GM12891 (cell line): ENCODE data around the gene BCR.

Source experiments
- DNase-seq: peaks from one replicate; pipeline ENCODE4 v3.0.0; 2011; ENCODE audit warnings: low spot score; ENCODE audit not compliant: insufficient read length
- FAIRE-seq: peaks from 2 replicates; lab custom pipeline; 2011; peaks lifted over from hg19 to GRCh38; lab: Jason Lieb, UNC
- PAX5 ChIP-seq: IDR thresholded peaks from 2 replicates; pipeline ENCODE4 v1.6.1; 2011; ENCODE audit warnings: low read length, moderate library complexity, mild to moderate bottlenecking; ENCODE audit not compliant: insufficient read depth, severe bottlenecking
- POLR2A ChIP-seq: IDR thresholded peaks from 2 replicates; pipeline ENCODE4 v1.6.1; 2011; ENCODE audit warnings: low read depth, low read length, control low read depth
- POLR2AphosphoS5 ChIP-seq: IDR thresholded peaks from 2 replicates; pipeline ENCODE4 v1.6.1; 2011; ENCODE audit warnings: low read depth, low read length, control low read depth
- POU2F2 ChIP-seq: IDR thresholded peaks from 2 replicates; pipeline ENCODE4 v1.6.1; 2011; ENCODE audit warnings: low read depth, mild to moderate bottlenecking, control low read depth, low read length, moderate library complexity
- SPI1 ChIP-seq: IDR thresholded peaks from 2 replicates; pipeline ENCODE4 v1.6.1; 2011; ENCODE audit warnings: low read depth, low read length, control low read depth
- TAF1 ChIP-seq: IDR thresholded peaks from 2 replicates; pipeline ENCODE4 v1.6.1; 2011; ENCODE audit warnings: low read depth, low read length, control low read depth

The BCR gene

DNA sequence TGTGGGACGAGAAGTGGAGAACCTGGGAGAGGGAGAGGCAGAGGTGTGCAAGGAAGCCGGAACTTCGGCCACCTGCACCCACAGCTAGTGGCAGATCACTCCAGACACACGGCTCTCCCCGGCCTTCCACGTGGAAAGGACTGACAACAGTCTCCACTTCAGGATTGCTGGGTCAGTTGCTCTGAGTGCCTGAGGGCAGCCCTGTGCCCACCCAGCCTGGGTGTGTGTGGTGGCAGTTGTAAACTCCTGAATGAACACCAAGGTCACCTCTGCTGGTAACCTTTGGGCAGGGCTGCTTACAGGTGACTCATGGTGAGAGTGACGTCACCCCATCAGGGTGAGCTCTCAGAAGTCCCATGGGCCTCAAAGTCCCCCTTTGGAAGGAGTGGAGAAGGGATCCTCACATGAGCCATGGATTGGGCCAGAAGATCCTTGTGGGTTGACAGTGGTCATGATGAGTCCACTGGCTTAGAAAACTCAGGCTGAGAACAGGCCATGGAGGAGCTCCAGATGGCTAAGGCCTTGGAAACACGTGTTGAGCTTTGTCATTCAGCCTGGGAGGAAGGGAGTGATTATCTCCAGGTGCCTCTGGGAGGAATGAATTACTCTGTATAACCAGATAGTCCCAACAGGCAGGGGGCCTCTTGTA is 71.3 kb downstream of the BCR start:
- FAIRE-seq, result no peak
- TF ChIP-seq PAX5, result no peak
- TF ChIP-seq POLR2AphosphoS5, result no peak
- no peak for TF ChIP-seq POU2F2
- TF ChIP-seq POLR2A, result no peak
- no peak for TF ChIP-seq TAF1
- TF ChIP-seq SPI1, result no peak
- no peak for DNase-seq

DNA sequence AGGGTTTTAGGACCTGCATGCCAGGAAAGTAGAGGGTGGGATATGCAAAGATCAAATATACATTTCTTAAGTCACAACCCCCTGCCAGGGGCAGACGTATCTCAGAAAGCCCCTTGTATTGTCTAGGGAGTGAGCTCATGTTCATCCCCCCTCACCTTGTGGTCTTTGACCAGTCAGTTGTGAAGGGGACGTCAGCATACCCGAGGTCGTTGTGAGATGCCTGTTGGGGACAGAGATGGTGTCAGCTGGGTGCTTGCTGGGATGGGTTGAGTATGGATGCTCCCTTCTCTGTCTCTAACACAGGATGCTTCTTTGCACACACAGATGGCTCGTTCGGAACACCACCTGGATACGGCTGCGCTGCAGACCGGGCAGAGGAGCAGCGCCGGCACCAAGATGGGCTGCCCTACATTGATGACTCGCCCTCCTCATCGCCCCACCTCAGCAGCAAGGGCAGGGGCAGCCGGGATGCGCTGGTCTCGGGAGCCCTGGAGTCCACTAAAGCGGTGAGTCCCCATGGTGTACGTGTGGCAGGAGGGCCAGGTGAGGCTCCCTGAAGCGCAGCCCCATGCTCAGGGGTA is 73.3 kb downstream of the BCR start:
- FAIRE-seq, result no peak
- no peak for DNase-seq
- TF ChIP-seq POU2F2, result no peak
- TF ChIP-seq SPI1, result no peak
- no peak for TF ChIP-seq POLR2A
- no peak for TF ChIP-seq PAX5
- TF ChIP-seq POLR2AphosphoS5, result no peak

DNA sequence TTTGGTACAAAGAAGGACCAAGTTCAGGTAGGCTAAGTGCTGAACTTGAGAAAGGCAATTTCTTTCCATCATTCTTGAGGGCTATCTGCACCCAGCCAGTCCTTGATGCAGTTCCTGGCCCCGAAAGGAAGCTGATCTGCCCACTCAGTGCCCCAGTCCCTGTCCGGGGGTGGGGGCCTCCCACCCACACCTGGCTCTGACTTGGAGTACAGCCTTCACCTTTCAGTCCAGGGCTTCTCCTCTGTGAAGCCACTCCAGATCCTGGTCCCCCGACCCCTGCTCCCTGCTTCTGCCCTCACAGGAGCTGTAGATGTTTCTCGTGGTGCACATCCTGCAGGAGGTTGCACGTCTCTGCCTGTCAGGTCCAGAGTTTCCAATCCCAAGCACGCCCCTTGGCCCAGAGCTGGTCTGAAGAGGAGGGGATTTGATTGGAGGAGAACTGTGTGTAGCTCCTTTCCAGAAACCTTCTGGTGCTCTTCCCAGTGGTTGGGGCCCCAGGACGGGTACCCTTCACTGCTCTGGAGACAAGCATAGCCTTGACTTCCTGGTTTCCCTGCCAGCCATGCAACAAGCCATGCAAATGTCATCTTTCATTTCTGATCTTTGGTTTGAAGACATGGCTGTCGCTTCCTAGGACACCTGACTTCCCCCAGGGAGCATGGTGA is 75.3 kb downstream of the BCR start:
- DNase-seq, result no peak
- no peak for FAIRE-seq
- TF ChIP-seq SPI1 (no peak), TAF1 (no peak), POLR2AphosphoS5 (no peak), POLR2A (no peak), POU2F2 (no peak), PAX5 (no peak)

DNA sequence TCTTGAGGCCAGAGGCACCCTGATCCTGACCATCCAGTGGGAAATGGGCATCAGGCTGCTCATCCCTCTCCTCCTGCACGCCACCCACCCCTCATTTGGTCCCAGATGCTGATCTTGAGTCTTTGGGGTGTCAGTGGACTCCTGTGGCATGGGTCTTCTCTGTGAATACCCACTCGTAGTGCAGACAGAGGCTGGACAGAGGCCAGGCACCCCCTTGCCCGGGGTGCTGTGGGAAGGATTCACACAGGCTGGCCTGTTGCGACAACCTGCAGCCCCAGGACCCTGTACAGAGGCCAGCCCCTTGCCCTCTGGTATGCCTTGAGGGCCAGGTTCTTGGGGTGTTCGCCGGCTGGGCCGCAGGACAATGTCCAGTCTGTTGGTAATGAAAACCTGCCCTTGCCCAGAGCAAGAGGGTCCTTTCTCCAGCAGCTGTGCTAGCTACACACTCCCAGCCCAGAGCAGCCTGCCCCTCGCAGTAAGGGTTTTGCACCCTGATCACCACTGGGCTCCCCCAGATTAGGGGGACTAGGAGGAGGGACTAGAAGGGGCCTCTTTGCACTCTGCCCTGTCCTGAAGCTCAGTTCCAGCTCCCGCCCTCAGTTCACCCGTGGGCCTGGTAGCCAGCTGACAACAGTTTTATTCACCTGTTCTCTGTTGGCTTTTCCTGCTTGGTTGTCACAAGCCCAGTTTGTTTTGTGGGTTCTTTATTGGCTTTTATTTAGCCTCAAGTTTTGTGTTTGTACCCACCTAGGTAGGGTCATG is 76.0 kb downstream of the BCR start:
- FAIRE-seq (no peak), DNase-seq (no peak)
- TF ChIP-seq SPI1 (no peak), TAF1 (no peak), POLR2AphosphoS5 (no peak), PAX5 (no peak), POLR2A (no peak), POU2F2 (no peak)

DNA sequence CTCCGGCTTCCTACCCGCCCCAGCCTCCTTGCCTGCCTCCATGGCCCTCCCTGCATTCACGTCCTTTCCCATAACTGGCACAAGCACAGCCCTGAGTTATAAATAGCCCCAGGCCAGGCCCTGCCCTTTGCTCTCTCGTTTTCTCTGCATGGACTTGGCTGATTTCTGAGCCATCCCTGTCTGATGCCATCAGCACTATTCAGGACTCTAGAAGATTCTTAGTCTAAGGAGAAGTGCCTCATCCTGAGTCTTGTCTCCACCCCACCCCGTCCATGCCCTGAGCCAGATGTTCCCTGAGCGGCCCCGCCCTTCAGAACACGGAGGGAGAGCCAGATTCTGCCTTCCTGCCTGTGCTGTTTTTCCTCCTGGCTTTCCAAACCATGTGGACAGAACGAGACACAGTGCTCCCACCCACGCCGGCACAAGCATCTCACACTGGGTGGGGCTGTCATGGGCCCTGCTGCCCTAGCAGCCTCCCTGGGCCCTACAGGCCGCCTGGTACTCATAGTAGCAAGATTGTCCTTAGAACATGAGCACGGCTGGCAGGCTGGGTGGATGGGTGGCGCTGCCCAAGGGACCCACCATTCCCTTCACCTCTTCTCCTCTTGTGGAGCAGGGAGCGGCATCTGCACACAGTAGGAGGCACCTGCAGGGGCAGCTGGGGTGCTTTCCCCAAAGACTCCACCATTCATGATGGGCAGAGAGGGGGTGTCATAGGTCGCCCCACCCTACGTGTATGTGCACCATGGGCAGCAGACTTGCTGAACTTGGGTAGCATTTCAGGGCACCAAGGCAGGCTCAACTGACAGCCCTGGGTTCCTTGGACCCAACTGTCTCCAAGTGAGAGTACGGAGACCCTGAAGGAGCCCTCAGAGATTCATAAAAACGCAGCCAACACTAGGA is 76.9 kb downstream of the BCR start:
- FAIRE-seq, result no peak
- DNase-seq, result no peak
- no peak for TF ChIP-seq SPI1
- TF ChIP-seq POLR2AphosphoS5, result no peak
- no peak for TF ChIP-seq POU2F2
- TF ChIP-seq POLR2A, result no peak
- TF ChIP-seq TAF1, result no peak
- TF ChIP-seq PAX5, result no peak

DNA sequence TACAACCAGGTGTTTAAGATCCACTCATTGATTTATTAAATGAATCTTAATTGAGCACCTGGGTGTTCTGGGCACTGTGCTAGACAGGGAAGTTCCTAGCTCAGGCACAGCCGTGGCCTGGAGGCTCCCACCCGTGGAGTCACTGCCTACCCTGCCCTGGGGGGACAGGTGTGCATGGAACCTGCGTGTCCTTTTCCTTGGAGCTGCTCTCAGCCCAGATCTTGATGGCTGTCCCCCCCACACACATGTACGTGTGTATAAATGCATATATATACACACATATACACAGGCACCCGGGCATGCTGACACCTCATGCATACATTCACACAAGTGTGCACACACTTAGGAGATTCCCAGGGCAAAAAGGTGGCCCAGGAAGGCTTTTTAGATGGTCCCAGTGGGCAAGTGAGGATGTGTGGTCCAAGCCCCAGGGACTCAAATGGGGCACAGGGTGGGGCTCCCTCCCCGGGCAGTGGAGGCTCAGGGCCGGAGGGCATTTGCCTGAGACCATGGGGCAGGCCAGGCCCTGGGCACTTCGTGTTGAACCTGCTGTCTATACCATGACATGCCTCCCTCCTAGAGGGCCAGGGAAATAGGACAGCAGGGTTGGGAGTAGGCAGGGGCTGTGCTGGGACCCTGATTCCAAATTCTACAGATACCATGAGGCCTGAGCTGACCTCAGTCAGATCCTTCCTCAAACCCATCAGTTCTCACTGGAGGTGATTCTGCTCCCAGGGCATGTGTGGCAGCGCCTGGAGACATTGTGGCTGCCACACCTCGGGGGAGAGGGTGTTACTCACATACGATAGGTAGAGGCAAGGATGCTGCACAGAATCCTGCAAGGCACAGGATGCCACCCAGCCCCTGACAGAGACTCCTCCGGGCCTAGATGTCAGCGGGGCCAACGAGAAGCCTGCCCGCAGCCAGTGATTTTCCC is 77.8 kb downstream of the BCR start:
- TF ChIP-seq SPI1 (no peak), POLR2AphosphoS5 (no peak), POLR2A (no peak), POU2F2 (no peak), TAF1 (no peak), PAX5 (no peak)
- FAIRE-seq, result no peak
- DNase-seq, result no peak

DNA sequence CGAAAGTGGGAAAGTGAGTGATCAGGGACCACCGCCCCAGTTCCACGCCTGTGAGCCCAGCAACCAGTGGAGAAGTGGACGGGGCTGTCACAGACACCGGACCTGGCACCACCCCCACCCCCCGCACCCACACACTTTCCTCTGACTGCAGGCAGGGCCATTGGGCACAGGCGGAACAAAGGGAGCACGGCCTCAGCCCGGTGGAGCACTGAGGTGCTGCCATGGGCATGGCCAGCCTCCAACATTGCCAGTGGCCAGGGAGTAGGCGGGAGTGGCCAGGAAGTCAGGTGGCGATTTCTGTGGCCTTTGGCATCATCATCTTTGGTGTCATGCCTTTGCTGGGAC is 78.5 kb downstream of the BCR start:
- no peak for DNase-seq
- no peak for FAIRE-seq
- TF ChIP-seq TAF1 (no peak), POU2F2 (no peak), SPI1 (no peak), POLR2AphosphoS5 (no peak), PAX5 (no peak), POLR2A (no peak)

DNA sequence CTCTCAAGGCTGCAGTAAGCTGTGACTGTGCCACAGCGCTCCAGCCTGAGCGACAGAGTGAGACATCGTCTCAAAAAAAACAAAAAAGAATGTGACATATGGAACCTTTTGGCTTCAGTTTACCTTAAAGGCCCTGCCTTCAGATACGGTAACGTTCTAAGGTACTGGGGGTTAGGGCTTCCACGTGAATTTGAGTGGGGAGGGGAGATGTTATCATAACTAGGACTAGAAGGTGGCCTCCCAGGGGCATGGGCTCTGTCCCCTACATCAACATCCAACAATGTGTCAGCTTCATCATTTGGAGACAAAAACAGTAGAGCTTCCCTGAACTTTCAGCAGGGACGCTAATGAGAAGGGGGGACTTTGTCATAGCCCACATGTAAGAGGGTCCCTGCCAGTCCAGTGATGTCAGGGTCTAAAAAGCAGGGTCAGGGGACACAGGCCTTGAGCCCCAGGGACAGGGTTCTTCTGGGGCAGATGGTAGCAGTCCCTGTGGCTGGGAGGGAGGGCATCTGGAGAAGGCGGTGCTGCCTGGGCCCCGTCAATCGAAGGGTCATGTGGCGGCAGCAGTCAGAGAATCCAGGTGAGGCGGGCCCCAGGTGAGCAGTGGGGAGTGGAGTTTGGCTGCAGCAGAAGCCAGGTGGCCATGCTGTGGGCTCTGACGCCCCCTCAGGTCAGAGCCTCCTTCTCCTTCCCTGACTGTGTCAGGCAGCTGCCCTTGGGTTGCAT is 79.8 kb downstream of the BCR start:
- FAIRE-seq (no peak), DNase-seq (no peak)
- no peak for TF ChIP-seq PAX5
- TF ChIP-seq POLR2AphosphoS5, result no peak
- TF ChIP-seq POU2F2, result no peak
- no peak for TF ChIP-seq TAF1
- TF ChIP-seq SPI1, result no peak
- no peak for TF ChIP-seq POLR2A
